ENCODE measurements around the gene HECTD1. TPM values are rescaled to one million over a fixed set of nuclear protein-coding genes. Genes with fewer than 3 reads are reported as not detected.
A peak's percentile ranks its signal among the peaks of the same experiment; 100 is the strongest.

HECTD1 gene
- total and polyA plus RNA-seq, 9 of the 15 experiments (the other 6 are each of a cell fraction or from before 2014, with no cell fraction given): 27.9 to 111 (median 78.1) TPM

- TF ChIP-seq TEAD1 (CRISPR knock-in tag; IDR thresholded peaks at IDR 0.05) (peak; percentile 90 to 92), BCL6 (CRISPR knock-in tag; IDR thresholded peaks at IDR 0.05) (peak; percentile 71), ZBED1 (IDR thresholded peaks at IDR 0.05) (peak; percentile 95), ZNF395 (CRISPR knock-in tag; IDR thresholded peaks at IDR 0.05) (peak; percentile 99), ZNF764 (CRISPR knock-in tag; IDR thresholded peaks at IDR 0.05; ENCODE audit: low read depth) (no peak), FOXK1 (CRISPR knock-in tag; IDR thresholded peaks at IDR 0.05; ENCODE audit: borderline replicate concordance) (no peak), CCAR2 (IDR thresholded peaks at IDR 0.05; ENCODE audit: low read depth, low read length) (0 out of 2 replicates have a peak, but pooled peaks have one; percentile 33), TCF15 (CRISPR knock-in tag; IDR thresholded peaks at IDR 0.05) (0 out of 2 replicates have a peak, but pooled peaks have one; percentile 26), ZBTB8A (IDR thresholded peaks at IDR 0.05; ENCODE audit: partially characterized antibody) (no peak), CSDE1 (IDR thresholded peaks at IDR 0.05) (no peak), ZNF584 (CRISPR knock-in tag; IDR thresholded peaks at IDR 0.05; ENCODE audit: low read depth) (peak; percentile 80), CCNT2 (IDR thresholded peaks at IDR 0.05; ENCODE audit: borderline replicate concordance, extremely low read depth, insufficient read length, low read depth, low read length) (peak; percentile 97), TAF1 (IDR thresholded peaks at IDR 0.05; ENCODE audit: control insufficient read depth, extremely low read depth, insufficient read depth, low read length, severe bottlenecking) (peak; percentile 63), HDAC2 (IDR thresholded peaks at IDR 0.05) (peak; percentile 61; the same call in 1 of the 2 replicates), SMARCE1 (IDR thresholded peaks at IDR 0.05) (peak; percentile 99), ESRRB (CRISPR knock-in tag; IDR thresholded peaks at IDR 0.05; ENCODE audit: borderline replicate concordance) (no peak), MAX (CRISPR knock-in tag; IDR thresholded peaks at IDR 0.05) (peak; percentile 82), ERF (CRISPR knock-in tag; IDR thresholded peaks at IDR 0.05) (0 out of 2 replicates have a peak, but pooled peaks have one; percentile 72), DMBX1 (CRISPR knock-in tag; IDR thresholded peaks at IDR 0.05; ENCODE audit: borderline replicate concordance) (peak; percentile 97), TRIM28 (IDR thresholded peaks at IDR 0.05) (no peak), NR2F6 (CRISPR knock-in tag; IDR thresholded peaks at IDR 0.05) (no peak), TRIM24 (IDR thresholded peaks at IDR 0.05) (peak; percentile 99 to 100), TRIM25 (IDR thresholded peaks at IDR 0.05; ENCODE audit: borderline replicate concordance) (no peak), SP1 (CRISPR knock-in tag; IDR thresholded peaks at IDR 0.05) (peak; percentile 68)
These were observed 148.3 kb downstream of the HECTD1 start (continued) for GRCh38 chr14:31059152-31059924.

Measured in K562 (cell line).